Measurements from ENCODE around the gene ADAMTSL1. TPM values are rescaled to one million over a fixed set of nuclear protein-coding genes. Genes with fewer than 3 reads are reported as not detected.
A peak's percentile ranks its signal among the peaks of the same experiment; 100 is the strongest.

The ADAMTSL1 gene
- total and polyA plus RNA-seq, 2 donors from 2014 or later, result 3.0 to 27.3 TPM

GRCh38 chr9:18910435-18910834, 436.5 kb downstream of the ADAMTSL1 start:
- no peak for DNase-seq
- H3K9me3 ChIP-seq (ENCODE audit: control insufficient read depth in 2 of 3, insufficient read depth in 1 of 3, low read length in 3 of 3), result no peaks in the 10 kb centered on the region
- no peak overlapping the region for H3K27ac ChIP-seq (ENCODE audit: low read depth in 2 of 2, low read length in 2 of 2)
- TF ChIP-seq CTCF (IDR thresholded peaks at IDR 0.05; ENCODE audit: borderline replicate concordance, extremely low read depth, insufficient read depth), result no peak
- FAIRE-seq, result no peak
- no peaks in the 10 kb centered on the region for H3K4me1 ChIP-seq (ENCODE audit: control insufficient read depth in 2 of 3, insufficient read depth in 2 of 3, low read depth in 1 of 3, low read length in 3 of 3)
- H3K4me3 ChIP-seq (ENCODE audit: low read length in 3 of 3), result no peak overlapping the region
- intact Hi-C loops (cut with DNase I), result no loop called here
- no peaks in the 10 kb centered on the region for H3K36me3 ChIP-seq (ENCODE audit: control insufficient read depth in 2 of 3, insufficient read depth in 3 of 3, low read length in 3 of 3)
- no peaks in the 10 kb centered on the region for H3K27me3 ChIP-seq (ENCODE audit: control insufficient read depth, insufficient read depth, low read length)
- no peak overlapping the region for H3K9ac ChIP-seq (ENCODE audit: low read length in 3 of 3)

GRCh38 chr9:18910916-18911315, 437.0 kb downstream of the ADAMTSL1 start:
- no peak overlapping the region for H3K9ac ChIP-seq (ENCODE audit: low read length in 3 of 3)
- H3K27me3 ChIP-seq (ENCODE audit: control insufficient read depth, insufficient read depth, low read length), result no peaks in the 10 kb centered on the region
- no peaks in the 10 kb centered on the region for H3K36me3 ChIP-seq (ENCODE audit: control insufficient read depth in 2 of 3, insufficient read depth in 3 of 3, low read length in 3 of 3)
- H3K9me3 ChIP-seq (ENCODE audit: control insufficient read depth in 2 of 3, insufficient read depth in 1 of 3, low read length in 3 of 3), result no peaks in the 10 kb centered on the region
- DNase-seq (peak in 1 of 5 donors; percentile 60), FAIRE-seq (no peak)
- no peak overlapping the region for H3K4me3 ChIP-seq (ENCODE audit: low read length in 3 of 3)
- no peak overlapping the region for H3K27ac ChIP-seq (ENCODE audit: low read depth in 2 of 2, low read length in 2 of 2)
- no peaks in the 10 kb centered on the region for H3K4me1 ChIP-seq (ENCODE audit: control insufficient read depth in 2 of 3, insufficient read depth in 2 of 3, low read depth in 1 of 3, low read length in 3 of 3)
- intact Hi-C loops (cut with DNase I), result no loop called here
- TF ChIP-seq CTCF (IDR thresholded peaks at IDR 0.05; ENCODE audit: borderline replicate concordance, extremely low read depth, insufficient read depth), result no peak

- no peak for DNase-seq
Measured at GRCh38 chr9:18911714-18912342, 437.9 kb downstream of the ADAMTSL1 start.

More at GRCh38 chr9:18911714-18912342, 437.9 kb downstream of the ADAMTSL1 start:
- H3K27ac ChIP-seq (ENCODE audit: low read depth in 2 of 2, low read length in 2 of 2), result no peak overlapping the region
- intact Hi-C loops (cut with DNase I), result no loop called here
- H3K27me3 ChIP-seq (ENCODE audit: control insufficient read depth, insufficient read depth, low read length), result no peaks in the 10 kb centered on the region
- no peaks in the 10 kb centered on the region for H3K4me1 ChIP-seq (ENCODE audit: control insufficient read depth in 2 of 3, insufficient read depth in 2 of 3, low read depth in 1 of 3, low read length in 3 of 3)
- TF ChIP-seq CTCF (IDR thresholded peaks at IDR 0.05; ENCODE audit: borderline replicate concordance, extremely low read depth, insufficient read depth), result no peak
- H3K36me3 ChIP-seq (ENCODE audit: control insufficient read depth in 2 of 3, insufficient read depth in 3 of 3, low read length in 3 of 3), result no peaks in the 10 kb centered on the region
- FAIRE-seq, result no peak
- H3K4me3 ChIP-seq (ENCODE audit: low read length in 3 of 3), result no peak overlapping the region
- H3K9me3 ChIP-seq (ENCODE audit: control insufficient read depth in 2 of 3, insufficient read depth in 1 of 3, low read length in 3 of 3), result no peaks in the 10 kb centered on the region
- no peak overlapping the region for H3K9ac ChIP-seq (ENCODE audit: low read length in 3 of 3)
